D341Med (cell line): ENCODE results near the gene HLA-DQB2.
"Not testable (repeated sequence)": the region's sequence is repeated elsewhere in the genome, so short reads cannot be mapped to it uniquely, and the experiment has no call there.

ENCODE experiments used
- DNase-seq: peaks from one replicate; pipeline ENCODE4 v3.0.0; 2012; ENCODE audit warnings: low spot score

The HLA-DQB2 gene

DNA sequence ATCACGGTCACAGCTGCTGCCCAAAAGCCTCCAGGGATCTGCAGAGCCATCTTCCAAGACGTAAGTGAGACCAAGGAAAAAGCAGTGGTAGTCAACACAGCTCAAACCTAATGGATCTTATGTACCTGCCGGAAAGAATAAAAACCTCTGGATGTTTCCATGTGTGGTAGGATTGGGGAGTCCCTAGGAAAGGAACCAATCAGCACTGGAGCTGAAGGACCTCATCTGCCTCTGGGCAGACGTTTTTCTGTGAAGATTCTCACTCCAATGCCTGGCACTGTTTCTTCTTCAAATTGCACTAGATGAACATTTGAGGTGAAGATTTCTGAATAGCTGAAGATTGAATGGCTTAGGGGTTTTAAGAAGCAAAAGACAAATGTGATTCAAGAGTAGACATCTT lies at the start of gene HLA-DQB2:
Gene HLA-DQB2, minus strand, starts transcription at position 112 of the 400 bp plus-strand sequence. Its CDS starts 62 bp downstream, at position 50.
- DNase-seq = no peak

DNA sequence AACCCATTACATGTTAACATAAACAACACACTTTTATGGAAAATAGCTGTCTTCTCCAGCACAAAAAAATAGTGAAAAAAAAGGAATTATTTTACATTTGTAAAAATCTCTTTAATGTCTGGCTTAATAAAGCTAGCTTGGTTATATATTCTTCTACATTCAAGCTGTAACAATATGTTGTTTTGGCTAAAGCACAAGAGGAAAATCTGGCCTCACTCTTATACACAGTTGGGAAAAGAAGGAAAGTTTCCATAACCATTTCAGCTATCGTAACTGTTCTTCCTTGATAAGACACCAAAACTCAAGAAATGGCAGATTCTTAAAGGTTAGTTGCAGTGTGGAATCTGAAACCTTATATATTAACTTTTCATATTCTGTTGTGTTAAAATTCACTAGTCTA lies 45.8 kb upstream of the HLA-DQB2 start:
- DNase-seq = no peak

DNA sequence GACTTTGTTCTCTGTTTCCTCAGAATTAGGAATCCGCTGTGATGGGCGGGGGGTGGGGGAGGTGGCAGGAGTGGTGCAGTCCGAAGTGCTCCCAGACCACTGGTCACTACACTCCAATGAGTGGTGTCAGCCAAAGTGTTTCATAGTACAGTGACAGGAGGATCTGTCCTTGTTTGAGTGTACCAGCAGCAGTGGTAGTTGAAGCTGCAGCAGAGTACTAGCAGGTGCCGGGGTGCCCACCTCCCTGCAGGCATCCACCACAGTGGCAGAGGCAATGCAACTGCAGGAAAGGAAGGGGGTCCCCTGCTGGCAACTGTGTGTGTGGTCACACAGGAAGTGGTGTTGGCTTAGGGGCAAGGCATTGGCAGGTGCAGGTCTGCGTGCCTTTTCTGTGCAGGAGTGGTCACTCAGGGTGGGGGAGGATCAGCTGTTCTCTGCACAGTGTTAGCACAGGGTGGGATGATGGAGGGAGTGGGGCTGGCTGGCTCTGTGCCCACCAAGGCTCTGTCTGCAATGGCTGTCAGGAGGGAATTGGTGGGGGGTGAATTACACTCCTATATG lies 43.8 kb upstream of the HLA-DQB2 start:
- no peak for DNase-seq

DNA sequence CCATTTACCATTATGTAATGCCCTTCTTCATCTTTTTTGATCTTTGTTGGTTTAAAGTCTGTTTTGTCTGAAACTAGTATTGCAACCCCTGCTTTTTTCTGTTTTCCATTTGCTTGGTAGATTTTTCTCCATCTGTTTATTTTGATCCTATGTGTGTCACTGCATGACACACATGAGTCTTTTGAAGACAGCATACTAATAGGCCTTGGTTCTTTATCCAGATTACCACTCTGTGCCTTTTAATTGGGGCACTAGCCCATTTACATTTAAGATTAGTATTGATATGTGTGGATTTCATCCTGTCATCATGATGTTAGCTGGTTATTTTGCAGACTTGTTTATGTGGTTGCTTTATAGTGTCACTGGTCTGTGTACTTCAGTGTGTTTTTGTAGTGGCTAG lies 42.1 kb upstream of the HLA-DQB2 start:
- DNase-seq = not testable (repeated sequence)

DNA sequence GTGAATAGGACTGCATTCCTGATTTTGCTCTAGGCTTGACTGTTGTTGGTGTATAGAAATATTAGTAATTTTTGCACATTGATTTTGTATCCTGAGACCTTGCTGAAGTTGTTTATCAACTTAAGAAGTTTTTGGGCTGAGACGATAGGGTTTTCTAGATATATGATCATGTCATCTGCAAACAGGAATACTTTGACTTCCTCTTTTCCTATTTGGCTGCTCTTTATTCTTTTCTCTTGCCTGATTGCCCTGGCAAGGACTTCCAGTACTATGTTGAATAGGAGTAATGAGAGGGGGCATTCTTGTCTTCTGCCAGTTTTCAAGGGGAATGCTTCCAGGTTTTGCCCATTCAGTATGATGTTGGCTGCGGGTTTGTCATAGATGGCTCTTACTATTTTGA lies 40.1 kb upstream of the HLA-DQB2 start:
- no peak for DNase-seq

DNA sequence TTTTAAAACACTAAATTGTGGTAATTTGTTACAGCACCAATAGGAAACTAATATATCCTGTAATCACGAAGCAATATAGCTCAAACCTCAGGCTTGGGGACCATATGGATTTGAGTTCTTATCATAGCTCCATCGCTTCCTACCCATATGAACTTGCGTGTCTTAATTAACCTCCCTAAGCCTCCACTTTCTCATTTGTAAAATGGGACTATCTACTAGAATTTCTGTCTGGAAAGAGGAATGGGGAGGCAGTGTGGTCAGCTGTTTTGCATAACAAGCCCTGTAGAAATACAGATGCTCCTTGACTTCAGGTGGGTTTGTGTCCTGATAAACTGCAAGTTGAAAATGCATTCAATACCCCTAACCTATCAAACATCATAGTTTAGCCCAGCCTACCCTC lies 36.4 kb upstream of the HLA-DQB2 start:
- no peak for DNase-seq

DNA sequence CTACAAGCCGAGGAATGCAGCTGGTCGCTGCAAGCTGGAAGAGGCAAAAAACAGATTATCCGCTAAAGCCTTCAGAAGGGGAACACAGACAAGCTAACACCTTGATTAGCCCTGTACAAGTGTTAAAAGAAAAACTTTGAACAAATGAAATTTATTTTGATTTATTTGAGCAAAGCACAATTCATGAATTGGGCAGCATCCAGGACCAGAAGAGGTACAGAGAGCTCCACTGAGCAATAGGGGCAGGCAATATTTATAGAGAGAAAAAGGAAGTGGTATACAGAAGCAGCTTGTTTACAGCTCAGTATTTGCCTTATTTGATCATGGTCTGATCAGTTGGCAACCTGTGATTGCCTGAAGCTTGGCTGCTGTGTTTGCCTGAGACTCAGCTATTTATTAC lies 35.8 kb upstream of the HLA-DQB2 start:
- no peak for DNase-seq

DNA sequence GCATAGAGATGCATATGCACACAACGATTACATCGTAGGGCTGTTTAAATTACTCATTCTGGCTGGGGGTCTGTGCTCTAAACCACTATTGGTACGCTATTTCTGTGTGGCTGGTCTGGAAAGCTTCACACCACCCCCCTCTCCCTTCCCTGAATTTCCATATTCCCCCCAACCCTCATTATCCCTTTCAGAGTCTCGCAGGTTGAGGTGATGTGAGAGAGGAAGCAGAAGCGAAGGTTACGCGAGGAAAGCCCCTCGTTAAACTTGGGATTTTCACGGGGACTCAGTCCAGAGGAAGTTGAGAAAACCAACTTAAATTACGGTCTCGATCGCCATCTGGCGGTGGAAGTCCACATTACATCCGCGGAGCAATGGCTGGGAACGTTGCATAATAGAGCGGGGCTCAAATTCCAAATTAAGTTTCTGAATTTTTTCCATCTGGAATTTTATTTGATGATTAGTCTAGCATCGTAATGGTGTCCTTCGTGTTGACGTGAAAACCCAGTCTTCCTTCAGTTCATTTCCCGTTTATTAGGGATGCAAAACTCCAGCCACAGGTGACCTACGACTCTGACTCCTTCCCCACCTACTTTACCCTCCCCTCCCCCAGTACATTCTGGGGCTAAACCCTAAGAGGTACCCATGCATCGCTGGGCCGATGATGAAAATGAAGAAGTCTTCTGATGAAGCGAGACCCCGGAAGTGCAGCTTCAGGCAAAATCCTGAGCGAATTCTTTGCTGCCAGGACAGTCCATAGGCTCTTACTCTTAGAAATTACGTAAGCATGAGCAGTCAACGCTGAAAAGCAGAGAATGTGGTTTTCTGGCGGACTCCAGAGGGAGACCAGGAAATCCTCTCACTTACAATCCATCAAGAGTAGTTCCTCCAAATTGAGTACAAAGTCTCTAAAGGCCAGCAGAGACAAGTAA lies 33.8 kb upstream of the HLA-DQB2 start:
- DNase-seq = peak; percentile 70

DNA sequence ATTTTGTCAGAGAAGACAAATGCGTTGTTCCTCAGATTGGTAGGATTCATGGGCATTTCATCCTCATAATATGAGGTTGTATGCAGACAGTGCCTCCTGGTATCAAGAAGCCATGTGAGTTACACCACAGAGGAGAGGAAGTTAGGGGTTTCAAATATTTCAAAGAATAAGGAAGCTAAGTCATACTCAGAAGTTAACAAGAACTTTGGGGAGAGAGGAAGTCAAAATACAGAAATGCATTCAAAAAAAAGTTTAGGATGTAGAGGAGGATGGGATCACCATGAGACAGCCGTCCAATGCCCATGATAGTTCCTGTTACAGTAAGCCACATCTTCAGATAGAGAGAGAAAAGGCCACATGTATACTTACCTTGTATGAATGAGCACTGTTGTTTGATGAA lies 31.2 kb upstream of the HLA-DQB2 start:
- DNase-seq = no peak

DNA sequence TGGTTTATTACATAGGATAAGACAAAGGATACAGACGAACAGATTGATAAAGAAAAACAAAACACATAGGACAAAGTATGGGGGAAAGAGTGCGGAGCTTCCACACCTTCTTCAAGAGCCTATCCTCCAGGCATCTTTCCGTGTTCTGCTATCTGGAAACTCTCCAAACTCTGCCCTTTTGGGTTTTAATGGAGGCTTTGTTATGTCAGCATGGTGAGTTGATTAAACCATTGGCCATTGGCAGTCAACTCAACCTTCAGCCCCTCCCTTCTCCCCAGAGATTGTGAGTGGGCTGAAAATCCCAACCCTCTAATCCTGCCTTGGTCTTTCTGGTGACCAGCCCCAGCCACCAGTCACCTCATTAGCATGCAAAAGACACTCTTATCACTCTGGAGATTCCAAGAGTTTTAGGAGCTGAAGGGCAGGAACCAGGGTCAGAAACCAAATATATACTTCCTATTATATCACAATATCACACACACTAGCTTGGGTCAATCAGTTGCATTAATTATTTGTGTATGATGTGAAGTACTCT lies 29.6 kb upstream of the HLA-DQB2 start:
- no peak for DNase-seq

DNA sequence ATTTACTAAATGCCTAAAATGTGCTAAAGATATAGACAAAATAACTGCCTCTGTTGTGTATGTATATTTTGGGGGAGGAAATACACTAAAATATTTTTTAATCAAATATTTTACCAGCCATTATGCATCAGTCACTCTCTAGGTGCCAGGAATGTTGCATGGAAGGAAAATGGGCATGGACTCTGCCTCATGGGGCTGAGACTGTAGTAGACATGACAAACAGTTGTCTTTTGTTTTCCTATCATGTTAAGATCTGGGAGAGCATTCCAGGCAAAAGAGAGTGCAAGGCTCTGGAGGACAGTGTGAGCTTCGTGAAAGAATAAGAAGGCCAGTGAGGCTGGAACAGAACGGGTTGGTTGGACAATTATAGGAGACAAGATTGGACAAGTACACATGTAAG lies 27.0 kb upstream of the HLA-DQB2 start:
- DNase-seq = no peak

DNA sequence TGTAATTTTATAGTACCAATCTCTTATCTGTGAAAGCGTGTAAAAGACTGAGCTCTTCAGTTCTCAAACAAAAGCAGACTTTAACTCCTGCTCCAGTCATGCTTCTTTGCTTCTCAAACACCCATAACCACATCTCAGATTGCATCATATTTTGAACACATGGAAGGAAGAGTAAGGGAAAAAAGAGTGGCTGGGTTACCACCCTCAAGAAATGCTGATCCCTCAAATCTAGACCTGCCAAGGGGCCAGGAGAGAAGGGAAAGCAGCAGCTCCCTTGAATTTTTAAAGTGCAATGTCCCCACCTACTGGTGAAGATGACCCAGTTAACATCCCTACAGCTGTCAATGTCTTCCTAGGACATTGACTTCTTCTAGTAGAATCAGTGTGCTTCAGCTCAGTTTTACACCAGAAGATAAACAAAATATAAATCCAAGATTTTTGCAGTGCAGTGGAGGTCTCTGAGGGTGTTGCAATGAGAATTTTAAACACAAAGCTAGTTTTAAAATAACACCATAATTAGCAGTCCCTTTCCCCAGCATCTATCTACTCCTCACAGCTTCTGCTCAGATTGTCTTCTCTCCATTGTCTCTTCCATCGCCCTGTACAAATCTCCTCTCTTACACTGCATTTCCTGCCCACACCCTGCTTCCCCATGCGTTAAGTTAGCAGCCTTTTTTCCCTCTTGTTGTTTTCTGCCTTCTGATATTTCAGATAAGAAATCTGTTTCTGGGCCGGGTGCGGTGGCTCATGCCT lies 22.6 kb upstream of the HLA-DQB2 start:
- DNase-seq = peak; percentile 66

DNA sequence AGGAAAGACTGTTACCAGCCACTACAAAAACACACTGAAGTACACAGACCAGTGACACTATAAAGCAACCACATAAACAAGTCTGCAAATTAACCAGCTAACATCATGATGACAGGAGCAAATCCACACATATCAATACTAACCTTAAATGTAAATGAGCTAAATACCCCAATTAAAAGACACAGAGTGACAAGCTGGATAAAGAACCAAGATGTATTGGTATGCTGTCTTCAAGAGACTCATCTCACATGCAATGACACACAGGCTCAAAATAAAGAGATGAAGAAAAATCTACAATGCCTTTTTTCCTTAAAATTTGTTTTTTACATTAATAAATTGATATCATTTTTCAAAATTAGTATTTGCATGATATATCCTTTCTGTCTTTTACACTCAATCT lies 19.6 kb upstream of the HLA-DQB2 start:
- not testable (repeated sequence) for DNase-seq

DNA sequence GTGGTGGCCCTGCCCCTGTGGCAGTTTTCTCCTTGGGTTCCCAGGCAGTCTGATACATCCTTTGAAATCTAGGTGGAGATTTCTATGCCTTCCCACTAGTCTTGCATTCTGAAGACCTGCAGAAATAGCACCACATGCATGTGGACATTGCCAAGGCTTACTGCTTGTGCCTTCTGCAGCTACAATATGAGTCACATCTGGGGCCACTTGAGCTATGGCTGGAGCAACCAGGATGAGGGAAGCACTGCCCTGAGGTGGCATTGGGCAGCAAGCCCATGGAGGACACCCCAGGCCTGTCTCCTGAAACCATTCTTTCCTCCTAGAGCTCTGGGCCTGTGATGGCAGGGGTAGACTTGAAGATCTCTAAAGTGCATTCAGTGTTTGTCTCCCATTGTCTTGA lies 15.7 kb upstream of the HLA-DQB2 start:
- no peak for DNase-seq

DNA sequence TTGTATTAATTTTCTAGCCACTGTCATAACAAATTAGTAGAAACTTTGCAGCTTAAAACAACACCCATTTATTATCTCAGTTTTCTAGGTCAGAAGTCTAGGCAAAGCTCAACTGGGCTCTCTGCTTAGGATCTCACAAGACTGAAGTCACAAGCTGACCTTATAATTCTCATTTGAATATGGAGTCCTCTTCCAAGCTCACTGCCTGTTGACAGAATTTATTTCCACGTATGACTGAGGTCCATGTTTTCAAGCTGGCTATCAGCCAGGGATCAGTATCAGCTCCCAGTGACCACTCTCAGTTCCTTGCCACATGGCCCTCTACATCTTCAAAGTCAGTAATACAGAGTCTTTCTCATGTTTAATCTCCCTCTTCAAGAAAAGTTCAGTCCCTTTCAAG lies 11.7 kb upstream of the HLA-DQB2 start:
- DNase-seq = no peak

DNA sequence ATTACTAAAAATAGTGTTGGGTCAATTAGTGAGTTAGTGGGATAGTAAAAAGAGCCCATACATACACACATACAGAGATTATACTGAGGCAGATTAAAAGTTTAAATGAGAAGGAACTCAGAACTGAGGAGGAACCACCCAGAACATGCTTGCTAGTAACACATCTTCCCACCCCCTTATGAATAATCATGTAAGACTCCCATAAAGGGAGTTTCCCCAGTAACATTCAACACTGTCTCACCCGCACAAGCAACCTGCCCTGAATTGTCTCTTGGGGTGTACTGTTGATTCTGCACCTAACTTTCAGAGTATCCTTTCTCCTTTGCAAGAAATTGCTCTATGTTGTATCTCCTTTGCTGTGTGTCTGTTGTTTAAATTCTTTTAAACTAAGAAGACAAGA lies 11.1 kb upstream of the HLA-DQB2 start:
- DNase-seq = no peak

DNA sequence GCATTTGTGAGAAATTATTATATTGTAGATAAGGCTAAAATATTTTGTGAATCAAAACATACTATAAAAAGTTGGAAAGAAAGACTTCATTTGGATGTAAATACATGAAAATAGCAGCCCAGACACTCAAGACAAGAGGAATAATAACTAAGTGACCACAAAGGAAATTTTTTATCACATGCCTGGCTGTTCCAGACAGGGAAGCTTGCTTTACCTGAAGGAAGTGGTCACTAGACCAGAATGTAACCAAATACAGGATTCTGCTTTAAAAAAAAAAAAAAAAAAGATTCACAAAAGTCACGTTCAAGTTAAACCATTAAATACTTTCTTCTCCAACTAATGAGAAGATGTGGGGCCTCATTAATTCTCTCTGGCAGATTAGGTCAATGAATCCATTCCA lies 9.3 kb upstream of the HLA-DQB2 start:
- DNase-seq = no peak

DNA sequence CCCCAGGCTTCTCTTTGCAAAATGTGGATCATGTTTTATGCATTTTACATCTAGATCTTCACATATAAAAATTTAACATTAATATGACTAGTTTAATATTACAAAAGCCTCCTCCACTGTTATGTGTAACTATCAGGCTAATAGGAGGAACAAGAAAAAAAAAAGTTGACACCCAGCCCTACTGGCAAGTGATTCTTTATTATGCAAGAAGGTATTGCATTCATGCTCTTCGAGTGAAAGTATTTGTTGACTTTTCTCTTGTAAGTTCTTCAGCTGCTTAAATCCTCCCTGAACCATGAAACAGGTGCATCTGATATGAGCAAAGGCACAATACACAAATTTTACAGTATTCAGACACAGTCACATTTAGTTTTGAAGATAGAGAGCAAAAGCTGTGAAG lies 716 bp upstream of the HLA-DQB2 start:
- DNase-seq = no peak

DNA sequence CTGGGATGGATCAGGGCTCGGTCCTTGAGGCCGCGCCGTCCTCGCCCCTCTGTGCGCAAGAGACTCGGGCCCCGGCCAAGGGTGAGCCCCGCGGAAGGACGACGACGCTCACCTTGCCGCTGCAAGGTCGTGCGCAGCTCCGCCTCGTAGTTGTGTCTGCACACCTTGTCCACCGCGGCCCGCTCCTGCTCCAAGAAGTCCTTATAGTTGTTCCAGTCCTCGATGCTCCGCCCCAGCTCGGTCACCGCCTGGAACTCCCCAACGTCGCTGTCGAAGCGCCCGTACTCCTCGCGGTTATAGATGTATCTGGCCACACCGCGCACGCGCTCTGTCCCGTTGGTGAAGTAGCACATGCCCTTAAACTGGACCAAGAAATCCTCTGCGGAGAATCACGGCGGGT lies 1.8 kb downstream of the HLA-DQB2 start:
- no peak for DNase-seq

DNA sequence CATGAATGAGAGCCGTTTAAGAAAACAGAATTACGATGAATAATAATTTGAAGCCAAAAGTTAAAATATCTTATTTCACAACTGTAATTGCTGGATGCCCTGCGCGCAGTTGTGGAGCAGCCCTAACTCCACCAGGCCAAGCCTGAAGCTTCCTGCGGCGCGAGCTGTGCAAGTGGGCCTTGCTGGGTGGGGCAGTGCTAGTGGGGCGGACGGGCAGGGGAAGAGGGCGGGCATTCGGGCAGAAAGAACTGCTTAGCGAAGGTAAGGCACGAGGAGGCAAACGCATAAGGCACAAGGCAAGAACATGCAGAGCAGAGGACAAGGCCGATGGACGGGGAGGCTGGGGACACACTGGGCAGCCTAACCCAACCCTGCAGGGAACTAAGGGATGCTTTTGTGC lies 2.3 kb downstream of the HLA-DQB2 start:
- no peak for DNase-seq

DNA sequence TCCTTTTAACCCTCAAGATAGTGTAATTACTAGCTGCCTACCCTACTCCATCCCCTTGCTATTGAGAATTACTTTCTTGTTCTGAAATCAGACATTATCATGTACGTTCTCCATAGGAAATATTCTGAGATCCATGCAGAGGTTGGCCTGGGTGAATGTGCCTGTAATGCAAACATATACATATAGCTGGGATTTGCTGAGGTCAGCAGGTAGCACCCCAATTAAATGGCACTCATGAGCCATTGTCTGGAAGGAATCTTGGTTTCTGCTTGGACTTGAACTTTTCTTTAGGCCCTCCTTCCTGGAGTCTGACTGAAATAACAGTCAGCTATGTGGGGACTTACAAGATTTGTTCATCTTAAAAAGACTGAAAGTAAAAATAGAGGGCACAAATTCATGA lies 3.7 kb downstream of the HLA-DQB2 start:
- no peak for DNase-seq

DNA sequence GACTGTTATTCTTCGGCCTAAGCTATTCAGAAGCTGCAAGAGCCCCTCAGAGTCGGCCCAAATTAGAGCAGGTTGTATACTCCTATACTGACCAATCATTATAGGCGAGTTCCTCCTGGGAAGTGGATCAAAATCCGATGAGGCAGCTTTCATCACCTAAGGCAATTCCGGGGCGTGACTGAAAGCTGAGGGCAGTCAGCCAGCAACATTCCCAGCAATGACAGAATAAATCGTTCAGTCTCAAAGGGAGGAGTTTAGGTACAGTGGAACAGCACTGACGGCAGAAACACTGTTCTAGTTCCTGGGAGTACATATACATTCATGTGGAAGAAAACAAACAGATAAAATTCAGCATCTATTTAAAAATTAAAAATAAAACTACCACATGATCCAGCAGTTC lies 10.8 kb downstream of the HLA-DQB2 start:
- no peak for DNase-seq

DNA sequence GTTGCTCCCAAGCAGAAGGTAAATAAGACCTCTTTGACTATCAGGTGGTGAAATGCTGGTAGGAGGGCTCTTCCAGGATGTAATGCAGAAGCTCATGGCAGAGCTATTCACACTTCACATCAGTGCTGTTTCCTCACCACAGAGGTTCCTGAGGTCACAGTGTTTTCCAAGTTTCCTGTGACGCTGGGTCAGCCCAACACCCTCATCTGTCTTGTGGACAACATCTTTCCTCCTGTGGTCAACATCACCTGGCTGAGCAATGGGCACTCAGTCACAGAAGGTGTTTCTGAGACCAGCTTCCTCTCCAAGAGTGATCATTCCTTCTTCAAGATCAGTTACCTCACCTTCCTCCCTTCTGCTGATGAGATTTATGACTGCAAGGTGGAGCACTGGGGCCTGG lies 17.7 kb downstream of the HLA-DQB2 start:
- not testable (repeated sequence) for DNase-seq
